Measurements from ENCODE around the gene USP20. TPM values are rescaled to one million over a fixed set of nuclear protein-coding genes. Genes with fewer than 3 reads are reported as not detected.

Gene USP20
- total RNA-seq, 1 donor from 2014 or later: 3.7 TPM

- Histone ChIP-seq H3K27ac (ENCODE audit: low read depth, low read length) (no peak overlapping the region), H3K36me3 (ENCODE audit: control insufficient read depth in 3 of 3, insufficient read depth in 3 of 3, low read length in 3 of 3) (peaks cover 57 to 68% (median 57%) of the 10 kb centered on the region in 3 donors), H3K4me3 (ENCODE audit: low read length in 3 of 3) (no peak overlapping the region), H3K9me3 (ENCODE audit: control insufficient read depth in 3 of 3, low read length in 3 of 3) (no peaks in the 10 kb centered on the region), H3K27me3 (ENCODE audit: control insufficient read depth in 3 of 3, insufficient read depth in 3 of 3, low read length in 3 of 3) (no peaks in the 10 kb centered on the region), H3K4me1 (ENCODE audit: control insufficient read depth in 3 of 3, insufficient read depth in 3 of 3, low read length in 3 of 3) (no peaks in the 10 kb centered on the region), H3K9ac (ENCODE audit: low read depth in 1 of 3, low read length in 3 of 3) (no peak overlapping the region)
These were observed 18.5 kb upstream of the USP20 start for GRCh38 chr9:129816501-129817435.

GRCh38 chr9:129822898-129823541, 12.2 kb upstream of the USP20 start:
- peak overlapping the region; percentile 65 to 75 (median 73) for H3K4me3 ChIP-seq (ENCODE audit: low read length in 3 of 3)
- H3K9me3 ChIP-seq (ENCODE audit: control insufficient read depth in 3 of 3, low read length in 3 of 3): no peaks in the 10 kb centered on the region
- H3K4me1 ChIP-seq (ENCODE audit: control insufficient read depth in 3 of 3, insufficient read depth in 3 of 3, low read length in 3 of 3): peaks cover 5 to 9% (median 6%) of the 10 kb centered on the region in 3 donors
- peak overlapping the region; percentile 43 to 73 (median 58) for H3K9ac ChIP-seq (ENCODE audit: low read depth in 1 of 3, low read length in 3 of 3)
- no peak overlapping the region for H3K27ac ChIP-seq (ENCODE audit: low read depth, low read length)
- H3K27me3 ChIP-seq (ENCODE audit: control insufficient read depth in 3 of 3, insufficient read depth in 3 of 3, low read length in 3 of 3): no peaks in the 10 kb centered on the region
- H3K36me3 ChIP-seq (ENCODE audit: control insufficient read depth in 3 of 3, insufficient read depth in 3 of 3, low read length in 3 of 3): peaks cover 24 to 32% (median 24%) of the 10 kb centered on the region in 3 donors

- Histone ChIP-seq H3K4me1 (ENCODE audit: control insufficient read depth in 3 of 3, insufficient read depth in 3 of 3, low read length in 3 of 3) (peaks cover 5 to 9% (median 6%) of the 10 kb centered on the region in 3 donors), H3K27ac (ENCODE audit: low read depth, low read length) (peak overlapping the region; percentile 59), H3K9me3 (ENCODE audit: control insufficient read depth in 3 of 3, low read length in 3 of 3) (no peaks in the 10 kb centered on the region), H3K4me3 (ENCODE audit: low read length in 3 of 3) (peak overlapping the region; percentile 75 to 91 (median 91)), H3K9ac (ENCODE audit: low read depth in 1 of 3, low read length in 3 of 3) (peak overlapping the region; percentile 71 to 86 (median 72)), H3K36me3 (ENCODE audit: control insufficient read depth in 3 of 3, insufficient read depth in 3 of 3, low read length in 3 of 3) (peaks cover 21 to 30% (median 21%) of the 10 kb centered on the region in 3 donors), H3K27me3 (ENCODE audit: control insufficient read depth in 3 of 3, insufficient read depth in 3 of 3, low read length in 3 of 3) (no peaks in the 10 kb centered on the region)
These were observed 11.7 kb upstream of the USP20 start for GRCh38 chr9:129823542-129823934.

- Histone ChIP-seq H3K4me1 (ENCODE audit: control insufficient read depth in 3 of 3, insufficient read depth in 3 of 3, low read length in 3 of 3) (peaks cover 5 to 9% (median 6%) of the 10 kb centered on the region in 3 donors), H3K4me3 (ENCODE audit: low read length in 3 of 3) (peak within 1 kb of the TSS; percentile 75 to 91 (median 91)), H3K27me3 (ENCODE audit: control insufficient read depth in 3 of 3, insufficient read depth in 3 of 3, low read length in 3 of 3) (no peaks in the 10 kb centered on the region), H3K9ac (ENCODE audit: low read depth in 1 of 3, low read length in 3 of 3) (peak within 1 kb of the TSS; percentile 71 to 86 (median 72)), H3K9me3 (ENCODE audit: control insufficient read depth in 3 of 3, low read length in 3 of 3) (no peaks in the 10 kb centered on the region), H3K36me3 (ENCODE audit: control insufficient read depth in 3 of 3, insufficient read depth in 3 of 3, low read length in 3 of 3) (peaks cover 21 to 30% (median 21%) of the 10 kb centered on the region in 3 donors), H3K27ac (ENCODE audit: low read depth, low read length) (peak within 1 kb of the TSS; percentile 59)
These were observed 11.2 kb upstream of the USP20 start, which contains the start of gene TOR1A for GRCh38 chr9:129823935-129824601. Gene TOR1A, minus strand, starts transcription at chr9:129824136. Its CDS starts 51 bp downstream, at chr9:129824085.

- H3K27me3 ChIP-seq (ENCODE audit: control insufficient read depth in 3 of 3, insufficient read depth in 3 of 3, low read length in 3 of 3): no peaks in the 10 kb centered on the region
- no peak overlapping the region for H3K4me3 ChIP-seq (ENCODE audit: low read length in 3 of 3)
- peaks cover 5 to 9% (median 6%) of the 10 kb centered on the region in 3 donors for H3K4me1 ChIP-seq (ENCODE audit: control insufficient read depth in 3 of 3, insufficient read depth in 3 of 3, low read length in 3 of 3)
- H3K9me3 ChIP-seq (ENCODE audit: control insufficient read depth in 3 of 3, low read length in 3 of 3): no peaks in the 10 kb centered on the region
- no peak overlapping the region for H3K27ac ChIP-seq (ENCODE audit: low read depth, low read length)
- H3K36me3 ChIP-seq (ENCODE audit: control insufficient read depth in 3 of 3, insufficient read depth in 3 of 3, low read length in 3 of 3): peaks cover 28 to 36% (median 34%) of the 10 kb centered on the region in 3 donors
- H3K9ac ChIP-seq (ENCODE audit: low read depth in 1 of 3, low read length in 3 of 3): no peak overlapping the region
These were observed 8.9 kb upstream of the USP20 start for GRCh38 chr9:129826344-129826743.

- H3K9ac ChIP-seq (ENCODE audit: low read depth in 1 of 3, low read length in 3 of 3): no peak overlapping the region
- no peak overlapping the region for H3K27ac ChIP-seq (ENCODE audit: low read depth, low read length)
- H3K27me3 ChIP-seq (ENCODE audit: control insufficient read depth in 3 of 3, insufficient read depth in 3 of 3, low read length in 3 of 3): no peaks in the 10 kb centered on the region
- H3K4me1 ChIP-seq (ENCODE audit: control insufficient read depth in 3 of 3, insufficient read depth in 3 of 3, low read length in 3 of 3): peaks cover 5 to 9% (median 6%) of the 10 kb centered on the region in 3 donors
- peaks cover 30 to 38% (median 37%) of the 10 kb centered on the region in 3 donors for H3K36me3 ChIP-seq (ENCODE audit: control insufficient read depth in 3 of 3, insufficient read depth in 3 of 3, low read length in 3 of 3)
- no peaks in the 10 kb centered on the region for H3K9me3 ChIP-seq (ENCODE audit: control insufficient read depth in 3 of 3, low read length in 3 of 3)
- no peak overlapping the region for H3K4me3 ChIP-seq (ENCODE audit: low read length in 3 of 3)
These were observed 8.5 kb upstream of the USP20 start for GRCh38 chr9:129826759-129827158.

- H3K9me3 ChIP-seq (ENCODE audit: control insufficient read depth in 3 of 3, low read length in 3 of 3): no peaks in the 10 kb centered on the region
- peaks cover 1 to 2% (median 2%) of the 10 kb centered on the region in 3 donors for H3K4me1 ChIP-seq (ENCODE audit: control insufficient read depth in 3 of 3, insufficient read depth in 3 of 3, low read length in 3 of 3)
- no peaks in the 10 kb centered on the region for H3K27me3 ChIP-seq (ENCODE audit: control insufficient read depth in 3 of 3, insufficient read depth in 3 of 3, low read length in 3 of 3)
- no peak overlapping the region for H3K27ac ChIP-seq (ENCODE audit: low read depth, low read length)
- peaks cover 24 to 48% (median 43%) of the 10 kb centered on the region in 3 donors for H3K36me3 ChIP-seq (ENCODE audit: control insufficient read depth in 3 of 3, insufficient read depth in 3 of 3, low read length in 3 of 3)
- no peak overlapping the region for H3K9ac ChIP-seq (ENCODE audit: low read depth in 1 of 3, low read length in 3 of 3)
- H3K4me3 ChIP-seq (ENCODE audit: low read length in 3 of 3): no peak overlapping the region
These were observed 7.2 kb upstream of the USP20 start for GRCh38 chr9:129828051-129828450.

- Histone ChIP-seq H3K36me3 (ENCODE audit: control insufficient read depth in 3 of 3, insufficient read depth in 3 of 3, low read length in 3 of 3) (peaks cover 28 to 51% (median 48%) of the 10 kb centered on the region in 3 donors), H3K9ac (ENCODE audit: low read depth in 1 of 3, low read length in 3 of 3) (no peak overlapping the region), H3K9me3 (ENCODE audit: control insufficient read depth in 3 of 3, low read length in 3 of 3) (no peaks in the 10 kb centered on the region), H3K27ac (ENCODE audit: low read depth, low read length) (no peak overlapping the region), H3K27me3 (ENCODE audit: control insufficient read depth in 3 of 3, insufficient read depth in 3 of 3, low read length in 3 of 3) (no peaks in the 10 kb centered on the region), H3K4me1 (ENCODE audit: control insufficient read depth in 3 of 3, insufficient read depth in 3 of 3, low read length in 3 of 3) (peaks cover 0 to 3% (median 1%) of the 10 kb centered on the region in 3 donors), H3K4me3 (ENCODE audit: low read length in 3 of 3) (no peak overlapping the region)
These were observed 6.3 kb upstream of the USP20 start for GRCh38 chr9:129828969-129829368.

GRCh38 chr9:129832982-129833381, 2.3 kb upstream of the USP20 start:
- no peak overlapping the region for H3K9ac ChIP-seq (ENCODE audit: low read depth in 1 of 3, low read length in 3 of 3)
- H3K4me1 ChIP-seq (ENCODE audit: control insufficient read depth in 3 of 3, insufficient read depth in 3 of 3, low read length in 3 of 3): peaks cover 21 to 29% (median 22%) of the 10 kb centered on the region in 3 donors
- H3K36me3 ChIP-seq (ENCODE audit: control insufficient read depth in 3 of 3, insufficient read depth in 3 of 3, low read length in 3 of 3): peaks cover 36 to 51% (median 51%) of the 10 kb centered on the region in 3 donors
- H3K9me3 ChIP-seq (ENCODE audit: control insufficient read depth in 3 of 3, low read length in 3 of 3): no peaks in the 10 kb centered on the region
- no peak overlapping the region for H3K27ac ChIP-seq (ENCODE audit: low read depth, low read length)
- no peaks in the 10 kb centered on the region for H3K27me3 ChIP-seq (ENCODE audit: control insufficient read depth in 3 of 3, insufficient read depth in 3 of 3, low read length in 3 of 3)
- H3K4me3 ChIP-seq (ENCODE audit: low read length in 3 of 3): no peak overlapping the region

Data from skeletal muscle tissue (tissue), 4 donors.